GM12878 (cell line): Measurements from ENCODE around the gene HOXD3. TPM values are rescaled to one million over a fixed set of nuclear protein-coding genes. Genes with fewer than 3 reads are reported as not detected.

ENCODE experiments used
- DPF2 ChIP-seq: fragments of 450-650 bp; IDR thresholded peaks from 2 replicates; pipeline ENCODE4 v1.6.1; 2017; ENCODE audit warnings: mild to moderate bottlenecking
- E4F1 ChIP-seq: fragments of 450-650 bp; IDR thresholded peaks from 2 replicates; pipeline ENCODE4 v1.6.1; 2018; ENCODE audit warnings: borderline replicate concordance, mild to moderate bottlenecking; ENCODE audit not compliant: partially characterized antibody
- HDAC2 ChIP-seq: fragments of 200-600 bp; sonication (generic); IDR thresholded peaks from 2 replicates; pipeline ENCODE4 v1.6.1; 2017
- HSF1 ChIP-seq: fragments of 150-350 bp; IDR thresholded peaks from 2 replicates; pipeline ENCODE4 v1.6.1; 2014; ENCODE audit warnings: mild to moderate bottlenecking, low read depth, low read length
- JUND ChIP-seq: IDR thresholded peaks from 2 replicates; pipeline ENCODE4 v1.6.1; 2012; ENCODE audit warnings: low read depth, mild to moderate bottlenecking, low read length, improper control_type of control experiment, moderate library complexity
- KDM1A ChIP-seq: fragments of 200-600 bp; sonication (generic); IDR thresholded peaks from 2 replicates; pipeline ENCODE4 v1.6.1; 2016; ENCODE audit warnings: borderline replicate concordance
- NBN ChIP-seq: fragments of 450-650 bp; IDR thresholded peaks from 2 replicates; pipeline ENCODE4 v1.6.1; 2016
- NR2F1 ChIP-seq: fragments of 450-650 bp; conservative IDR thresholded peaks from 2 replicates; pipeline ENCODE4 v1.6.1; 2017; ENCODE audit warnings: mild to moderate bottlenecking
- PKNOX1 ChIP-seq: fragments of 450-650 bp; IDR thresholded peaks from 2 replicates; pipeline ENCODE4 v1.6.1; 2016; ENCODE audit warnings: mild to moderate bottlenecking
- PRDM15 ChIP-seq: fragments of 450-650 bp; formaldehyde crosslinking; IDR thresholded peaks from 2 replicates; pipeline ENCODE4 v1.4.0; 2020; ENCODE audit warnings: mild to moderate bottlenecking, moderate library complexity
- SKIL ChIP-seq: fragments of 450-650 bp; IDR thresholded peaks from 2 replicates; pipeline ENCODE4 v1.6.1; 2017; ENCODE audit warnings: mild to moderate bottlenecking, low read depth, inconsistent platforms; ENCODE audit not compliant: poor library complexity, severe bottlenecking
- SMC3 ChIP-seq: IDR thresholded peaks from 2 replicates; pipeline ENCODE4 v1.6.1; 2011; ENCODE audit warnings: low read length, improper control_type of control experiment, borderline replicate concordance
- SP1 ChIP-seq: IDR thresholded peaks from one replicate; pipeline ENCODE4 v1.6.1; 2011; ENCODE audit warnings: low read depth, low read length
- SREBF2 ChIP-seq: IDR thresholded peaks from 2 replicates; pipeline ENCODE4 v1.6.1; 2012; ENCODE audit warnings: mild to moderate bottlenecking, low read length
- ZNF687 ChIP-seq: fragments of 450-650 bp; IDR thresholded peaks from 2 replicates; pipeline ENCODE4 v1.6.1; 2017; ENCODE audit warnings: mild to moderate bottlenecking, moderate library complexity
- polyA plus RNA-seq, 11 experiments: library from polyadenylated mRNA; depleted of rRNA in 4 of 11; unstranded in 6 of 11; stranded (reverse) in 5 of 11; fragments of >200 nt; fragmentation: Nextera tagmentation in 4 of 11; fragmentation: Illumina TruSeq in 1 of 11; extraction: Ambion mirVana in 4 of 11; extraction: Trizol in 1 of 11; gene quantifications; 1 replicate in 1 of 11; 2 replicates in 10 of 11; pipeline versions ENCODE4 v1.2.1 to v1.2.3, GENCODE V29; 2011 to 2016; ENCODE audit warnings: inconsistent platforms in 2 of 11, missing spikeins in 2 of 11, low read depth in 1 of 11
- total RNA-seq, 4 experiments: library from RNA; depleted of rRNA in 3 of 4; stranded (reverse); fragments of >200 nt in 3 of 4; fragmentation: Illumina TruSeq in 1 of 4; extraction: Trizol in 1 of 4; gene quantifications; 2 replicates each; pipeline versions ENCODE4 v1.2.1 to v1.2.3, GENCODE V29; 2013 to 2021

Gene HOXD3
- total and polyA plus RNA-seq, 10 of the 15 experiments (the other 5 are each of a cell fraction or from before 2014, with no cell fraction given) = not detected

- no peak for TF ChIP-seq E4F1
- TF ChIP-seq DPF2 = no peak
- no peak for TF ChIP-seq ZNF687
- TF ChIP-seq SP1 = no peak
- no peak for TF ChIP-seq JUND
- TF ChIP-seq SMC3 = peak; percentile 18; the same call in 1 of the 2 replicates
- TF ChIP-seq PKNOX1 = no peak
- no peak for TF ChIP-seq PRDM15 (CRISPR knock-in tag)
- TF ChIP-seq HSF1 = no peak
- TF ChIP-seq NR2F1 = no peak
- TF ChIP-seq SREBF2 = no peak
- no peak for TF ChIP-seq HDAC2
- TF ChIP-seq NBN = no peak
- TF ChIP-seq SKIL = no peak
- no peak for TF ChIP-seq KDM1A
Measured at GRCh38 chr2:176111309-176111663, 45.8 kb upstream of the HOXD3 start (continued).
